Right ventricle myocardium superior (tissue), 1 donor: Measurements from ENCODE around the gene JPH4. TPM values are rescaled to one million over a fixed set of nuclear protein-coding genes. Genes with fewer than 3 reads are reported as not detected.

Experiments used
- ATAC-seq: fragments of 200-7000 bp; cut with Tn5 transposase; one replicate; pipeline ENCODE4 v1.9.1; 2020; ENCODE audit warnings: mild to moderate bottlenecking; ENCODE audit not compliant: poor library complexity
- DNase-seq: peaks from one replicate; pipeline ENCODE4 v3.0.0-alpha.2; 2020
- intact Hi-C: fragments of 100-400 bp; cut with DNase I; formaldehyde crosslinking; loops from one replicate; pipeline ENCODE4 v1.11.2; 2022
- long read RNA-seq: library from polyadenylated mRNA; unstranded; transcript quantifications from one replicate; pipeline ENCODE4 v2.0.0, GENCODE V29; 2021
- total RNA-seq: library from RNA; stranded (reverse); fragmentation: NEBNext Ultra II Directional; extraction: Animal tissue kit (Norgen Biotek cat#: 25700); gene quantifications from one replicate; pipeline ENCODE4 v1.2.1, GENCODE V29; 2021
- donor health status: DM: no; HTN: yes; CAD: no; lungs with severe emphysema.

JPH4 gene
- 0.13 TPM for total RNA-seq
- long read RNA-seq: 0 reads

GRCh38 chr14:23578560-23579310 lies at the start of gene JPH4:
JPH4 (minus strand) TSS chr14:23578790; CDS start chr14:23577453, 1,337 bp downstream.
- no peak for DNase-seq
- no peak for ATAC-seq
- intact Hi-C loops: no loop called here

GRCh38 chr14:23627961-23628360 lies 49.4 kb upstream of the JPH4 start:
- DNase-seq: no peak
- ATAC-seq: no peak
- intact Hi-C loops: no loop called here

- no peak for DNase-seq
- intact Hi-C loops: no loop called here
- ATAC-seq: no peak
Measured at GRCh38 chr14:23626946-23627345, 48.4 kb upstream of the JPH4 start.

- DNase-seq (no peak), ATAC-seq (no peak)
- intact Hi-C loops: no loop called here
Measured at GRCh38 chr14:23624830-23625404, 46.3 kb upstream of the JPH4 start.

GRCh38 chr14:23623962-23624361 lies 45.4 kb upstream of the JPH4 start:
- no peak for ATAC-seq

GRCh38 chr14:23622990-23623389 lies 44.4 kb upstream of the JPH4 start:
- DNase-seq (no peak), ATAC-seq (no peak)
- intact Hi-C loops: no loop called here

More at GRCh38 chr14:23623962-23624361, 45.4 kb upstream of the JPH4 start:
- intact Hi-C loops: no loop called here
- no peak for DNase-seq

- DNase-seq: no peak
- intact Hi-C loops: no loop called here
- no peak for ATAC-seq
Measured at GRCh38 chr14:23621932-23622730, 43.5 kb upstream of the JPH4 start.

- intact Hi-C loops: no loop called here
- ATAC-seq (no peak), DNase-seq (no peak)
Measured at GRCh38 chr14:23621204-23621931, 42.8 kb upstream of the JPH4 start.

- ATAC-seq (no peak), DNase-seq (no peak)
- intact Hi-C loops: no loop called here
Measured at GRCh38 chr14:23620177-23620702, 41.6 kb upstream of the JPH4 start.

GRCh38 chr14:23618415-23618988 lies 39.9 kb upstream of the JPH4 start:
- DNase-seq: no peak
- no peak for ATAC-seq
- intact Hi-C loops: no loop called here

- ATAC-seq (no peak), DNase-seq (no peak)
- intact Hi-C loops: no loop called here
Measured at GRCh38 chr14:23617539-23617938, 38.9 kb upstream of the JPH4 start.

- ATAC-seq (no peak), DNase-seq (no peak)
- intact Hi-C loops: no loop called here
Measured at GRCh38 chr14:23615856-23616255, 37.3 kb upstream of the JPH4 start.

- no peak for ATAC-seq
- DNase-seq: no peak
- intact Hi-C loops: no loop called here
Measured at GRCh38 chr14:23614395-23614828, 35.8 kb upstream of the JPH4 start.

GRCh38 chr14:23613242-23614070 lies 34.9 kb upstream of the JPH4 start:
- intact Hi-C loops: no loop called here
- DNase-seq: no peak
- ATAC-seq: no peak

- intact Hi-C loops: no loop called here
- ATAC-seq (no peak), DNase-seq (no peak)
Measured at GRCh38 chr14:23612802-23613201, 34.2 kb upstream of the JPH4 start.

- DNase-seq (no peak), ATAC-seq (no peak)
- intact Hi-C loops: no loop called here
Measured at GRCh38 chr14:23612354-23612732, 33.8 kb upstream of the JPH4 start.

- intact Hi-C loops: no loop called here
- DNase-seq: no peak
- no peak for ATAC-seq
Measured at GRCh38 chr14:23610815-23611289, 32.3 kb upstream of the JPH4 start.
